IPS-11a (cell line): ENCODE results near the gene GATAD2A.
"Not testable (repeated sequence)": the region's sequence is repeated elsewhere in the genome, so short reads cannot be mapped to it uniquely, and the experiment has no call there.

ENCODE experiments used
- H3K4me3 ChIP-seq: one replicate; pipeline ENCODE4 v1.5.1; 2013; ENCODE audit warnings: low read depth, low read length, control low read depth

Gene GATAD2A

DNA sequence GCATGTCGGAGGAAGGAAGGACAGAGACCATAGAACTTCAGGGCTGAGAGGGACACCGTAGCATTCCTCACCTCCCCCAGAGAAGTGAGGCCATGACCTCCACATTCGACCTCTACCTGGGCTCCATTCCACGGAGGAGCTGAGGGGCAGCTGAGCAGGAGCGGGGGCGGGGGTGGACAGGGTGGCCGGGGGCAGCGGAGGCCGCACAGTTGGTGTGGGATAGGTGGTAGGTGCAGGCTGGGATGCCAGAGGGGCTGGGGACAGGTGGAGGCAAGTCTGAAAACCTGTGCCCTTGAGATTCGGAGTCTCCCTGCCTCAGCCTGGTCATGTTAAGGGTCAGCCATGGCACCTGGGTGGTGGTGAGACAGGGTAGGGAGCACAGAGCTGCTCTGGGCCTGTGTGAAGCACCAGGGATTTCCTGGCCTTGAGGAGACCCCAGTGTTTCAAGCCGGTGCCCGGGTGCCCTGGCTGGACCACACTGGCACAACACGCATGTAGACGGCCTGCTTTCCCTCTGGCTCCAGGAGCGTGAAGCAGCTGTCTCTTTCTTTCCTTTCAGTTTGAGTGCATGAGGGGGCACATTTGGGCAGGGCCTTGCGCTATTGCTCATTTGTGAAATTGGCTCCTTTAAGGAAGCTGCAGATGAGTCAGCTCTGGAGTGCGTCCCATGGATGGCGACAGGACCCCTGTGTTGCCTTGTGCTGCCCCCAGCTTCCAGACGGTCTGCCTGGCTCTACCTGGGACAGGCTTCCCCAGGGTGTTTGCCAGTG lies 58.1 kb downstream of the GATAD2A start:
- H3K4me3 ChIP-seq, result no peak overlapping the region

DNA sequence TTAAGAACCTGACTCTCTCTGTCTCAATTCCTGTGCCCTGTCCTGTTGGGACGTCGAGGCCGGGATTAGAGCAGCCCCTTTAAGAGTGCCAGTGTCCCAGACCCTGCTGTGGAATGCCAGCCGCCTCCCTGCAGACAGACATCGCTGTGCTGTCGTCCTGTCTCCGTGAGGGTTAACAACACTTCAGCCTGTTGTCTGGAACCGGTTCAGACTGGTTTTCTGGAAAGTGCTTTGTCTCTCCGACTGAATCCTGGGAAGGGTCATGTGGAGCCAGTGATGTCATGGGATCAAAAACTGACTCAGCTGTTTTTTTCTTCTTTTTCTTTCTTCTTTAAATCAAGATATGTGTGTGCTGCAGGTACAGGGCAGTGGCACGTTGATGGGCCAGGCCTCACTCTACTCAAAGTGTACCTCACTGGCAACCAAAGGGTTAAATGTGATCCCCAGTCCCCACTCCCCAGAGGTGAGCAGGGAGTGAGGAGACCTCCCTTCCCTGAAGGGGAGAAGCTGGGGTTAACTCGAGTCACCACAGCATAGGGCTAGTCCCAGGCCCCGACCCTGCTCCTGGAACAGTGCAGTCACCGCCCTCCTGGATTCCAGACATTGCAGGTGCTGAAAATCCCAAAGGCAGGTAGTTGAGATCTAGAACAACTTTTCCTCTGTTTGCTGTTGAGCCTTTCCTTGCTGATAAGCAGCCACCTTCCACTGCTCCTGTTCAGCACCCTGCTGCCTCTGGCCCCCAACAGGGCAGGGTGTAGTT lies 59.0 kb downstream of the GATAD2A start:
- no peak overlapping the region for H3K4me3 ChIP-seq

DNA sequence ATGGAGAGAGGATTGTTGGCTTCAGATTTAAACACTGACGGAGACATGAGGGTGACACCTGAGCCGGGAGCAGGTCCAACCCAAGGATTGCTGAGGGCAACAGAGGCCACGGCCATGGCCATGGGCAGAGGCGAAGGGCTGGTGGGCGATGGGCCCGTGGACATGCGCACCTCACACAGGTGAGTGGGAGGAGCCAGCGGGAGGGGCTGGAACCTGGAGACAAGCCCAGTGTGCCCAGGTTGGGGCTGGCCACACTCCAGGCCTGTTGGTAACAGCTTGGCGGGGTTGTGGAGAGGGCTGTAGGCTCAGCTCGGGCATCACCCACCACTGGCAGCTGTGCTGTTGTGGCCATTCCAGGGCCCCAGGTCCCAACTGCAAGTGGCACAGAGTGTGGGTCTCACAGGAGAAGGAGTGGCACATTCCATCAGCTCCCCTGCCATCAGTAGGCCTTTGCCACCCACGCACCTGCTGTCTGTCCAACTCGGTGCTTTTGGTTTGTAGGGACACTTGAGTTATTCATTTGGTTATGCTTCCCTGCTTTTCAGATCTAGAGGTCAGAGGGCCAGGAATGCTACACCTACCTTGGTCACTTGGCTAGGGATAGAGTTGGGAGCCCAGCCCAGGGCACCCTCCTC lies 60.1 kb downstream of the GATAD2A start:
- H3K4me3 ChIP-seq, result no peak overlapping the region

DNA sequence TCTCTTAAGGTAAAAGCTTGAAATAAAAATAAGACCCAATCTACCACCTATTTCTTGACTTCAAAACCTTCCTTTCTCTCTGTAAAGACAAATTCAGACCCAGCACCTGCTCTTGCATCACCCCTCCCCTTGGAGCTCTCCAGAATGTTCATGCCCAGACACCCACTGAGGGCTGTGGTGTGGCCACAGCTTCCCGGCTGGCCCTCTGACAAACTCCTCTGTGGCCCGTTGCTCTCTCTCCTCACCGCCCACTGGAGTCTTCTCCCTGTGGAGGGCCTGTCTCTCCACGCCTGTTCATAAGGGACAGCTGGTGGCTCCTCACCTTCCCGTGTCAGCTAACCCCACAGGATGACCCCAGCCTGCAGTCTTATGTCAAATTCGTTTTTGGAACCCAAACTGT lies 60.7 kb downstream of the GATAD2A start:
- no peak overlapping the region for H3K4me3 ChIP-seq

DNA sequence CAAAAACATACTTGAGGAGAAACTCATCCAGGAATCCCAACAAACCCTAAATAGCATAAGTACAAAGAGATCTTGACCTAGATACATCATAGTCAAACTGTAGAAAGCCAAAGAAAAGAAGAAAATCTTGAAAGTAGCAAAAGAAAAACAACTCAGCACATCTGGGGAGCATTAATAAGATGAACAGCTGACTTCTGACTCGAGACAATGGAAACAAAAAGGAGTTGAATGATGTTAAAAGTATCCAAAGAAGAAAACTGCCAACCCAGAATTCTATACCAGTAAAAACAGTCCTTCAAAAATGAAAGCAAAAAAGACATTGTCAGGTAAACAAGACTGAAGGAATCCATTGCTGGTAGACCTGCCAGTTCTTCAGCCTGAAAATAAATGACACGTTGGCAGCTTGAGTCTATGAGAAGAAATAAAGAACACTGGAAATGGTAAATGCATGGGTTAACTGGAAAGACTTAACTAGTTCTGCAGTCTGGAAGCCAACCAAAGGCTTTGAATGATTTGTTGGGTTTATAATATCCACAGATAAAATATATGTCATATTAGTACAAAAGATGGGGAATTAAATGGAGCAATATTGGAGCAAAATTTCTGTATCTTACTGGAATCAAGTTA lies 63.1 kb downstream of the GATAD2A start:
- no peak overlapping the region for H3K4me3 ChIP-seq

DNA sequence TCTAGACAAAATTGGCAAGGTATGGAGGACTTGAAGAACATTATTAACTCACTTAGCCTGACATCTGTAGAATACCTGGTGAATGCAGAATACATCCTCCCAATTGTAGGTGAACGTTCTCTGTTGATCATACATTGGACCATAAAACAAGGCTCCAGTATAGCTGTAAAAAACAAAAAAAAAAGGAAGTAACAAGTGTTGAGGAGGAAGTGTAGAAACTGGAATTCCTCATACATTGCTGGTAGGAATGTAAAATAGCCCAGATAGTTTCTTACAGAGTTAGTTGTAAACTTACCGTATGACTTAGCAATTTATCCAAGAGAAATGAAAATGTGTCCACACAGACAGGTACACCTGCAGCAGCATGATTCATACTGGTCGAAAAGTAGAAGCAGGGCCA lies 65.1 kb downstream of the GATAD2A start:
- no peak overlapping the region for H3K4me3 ChIP-seq

DNA sequence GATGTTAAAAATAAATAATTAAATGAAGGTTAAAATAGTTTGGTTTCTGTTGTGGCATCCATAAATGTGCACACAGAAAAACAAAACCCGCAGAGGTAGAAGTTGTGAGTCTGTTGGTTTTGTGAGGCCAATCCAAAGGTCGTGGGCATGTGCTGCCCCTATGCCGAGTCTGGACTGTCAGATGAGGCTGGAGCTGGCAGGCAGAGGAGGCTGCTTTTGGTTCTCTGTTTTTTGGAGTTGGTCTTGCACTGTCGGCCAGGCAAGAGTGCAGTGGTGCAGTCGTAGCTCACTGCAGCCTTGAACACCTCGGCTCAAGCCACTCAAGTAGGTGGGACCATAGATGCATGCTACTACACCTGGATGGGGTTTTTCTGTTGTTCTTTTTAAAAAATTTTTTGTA lies 66.2 kb downstream of the GATAD2A start:
- H3K4me3 ChIP-seq, result no peak overlapping the region

DNA sequence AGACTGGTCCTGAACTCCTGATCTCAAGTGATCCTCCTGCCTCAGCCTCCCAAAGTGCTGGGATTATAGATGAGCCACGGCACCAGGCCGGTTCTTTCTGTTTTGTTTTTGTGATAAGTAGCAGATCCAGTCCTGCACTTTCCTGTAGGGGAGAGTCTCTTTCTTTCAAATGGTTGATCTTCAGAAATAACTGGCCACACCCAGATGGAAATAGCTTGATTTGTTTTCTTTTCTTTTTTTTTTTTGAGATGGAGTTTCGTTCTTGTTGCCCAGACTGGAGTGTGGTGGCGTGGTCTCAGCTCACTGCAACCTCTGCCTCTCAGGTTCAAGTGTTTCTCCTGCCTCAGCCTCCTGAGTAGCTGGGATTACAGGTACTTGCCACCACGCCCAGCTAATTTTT lies 66.6 kb downstream of the GATAD2A start:
- not testable (repeated sequence) for H3K4me3 ChIP-seq

DNA sequence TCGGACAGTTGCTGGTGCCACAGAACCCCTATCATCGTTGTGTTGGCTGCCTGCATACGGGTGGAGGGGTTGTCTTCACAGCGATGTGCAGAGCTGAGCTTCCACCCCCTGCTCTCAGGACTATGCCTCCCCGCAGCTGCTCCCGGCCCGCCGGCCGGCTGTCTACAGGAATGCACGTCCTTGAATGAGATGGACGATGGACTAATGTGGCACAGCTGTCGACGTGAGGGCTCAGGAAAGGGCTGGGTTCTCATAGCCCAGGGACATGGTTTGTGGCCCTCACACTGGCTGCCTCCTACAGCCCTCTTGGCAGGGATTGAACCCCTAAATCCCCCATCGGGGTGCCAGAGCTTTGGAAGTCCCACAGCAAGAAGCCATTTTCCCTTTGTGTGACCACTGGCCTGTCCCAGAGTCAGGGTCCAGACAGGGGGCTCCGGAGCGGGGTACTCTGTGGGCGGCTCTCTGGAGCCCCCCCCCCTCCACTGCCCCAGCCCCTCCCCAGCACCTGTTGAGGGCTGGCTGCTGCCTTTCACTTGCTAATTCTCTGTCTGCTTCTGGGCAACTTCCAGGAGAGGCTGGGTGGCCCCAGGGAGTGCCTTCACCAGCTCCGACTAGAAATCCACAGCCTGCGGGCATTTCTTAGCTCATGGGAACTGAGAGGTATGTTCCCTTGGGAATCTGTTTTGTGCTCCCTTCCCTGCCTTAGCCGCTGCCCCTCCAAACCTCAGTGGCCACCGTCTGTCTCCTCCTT lies 69.7 kb downstream of the GATAD2A start:
- H3K4me3 ChIP-seq, result no peak overlapping the region

DNA sequence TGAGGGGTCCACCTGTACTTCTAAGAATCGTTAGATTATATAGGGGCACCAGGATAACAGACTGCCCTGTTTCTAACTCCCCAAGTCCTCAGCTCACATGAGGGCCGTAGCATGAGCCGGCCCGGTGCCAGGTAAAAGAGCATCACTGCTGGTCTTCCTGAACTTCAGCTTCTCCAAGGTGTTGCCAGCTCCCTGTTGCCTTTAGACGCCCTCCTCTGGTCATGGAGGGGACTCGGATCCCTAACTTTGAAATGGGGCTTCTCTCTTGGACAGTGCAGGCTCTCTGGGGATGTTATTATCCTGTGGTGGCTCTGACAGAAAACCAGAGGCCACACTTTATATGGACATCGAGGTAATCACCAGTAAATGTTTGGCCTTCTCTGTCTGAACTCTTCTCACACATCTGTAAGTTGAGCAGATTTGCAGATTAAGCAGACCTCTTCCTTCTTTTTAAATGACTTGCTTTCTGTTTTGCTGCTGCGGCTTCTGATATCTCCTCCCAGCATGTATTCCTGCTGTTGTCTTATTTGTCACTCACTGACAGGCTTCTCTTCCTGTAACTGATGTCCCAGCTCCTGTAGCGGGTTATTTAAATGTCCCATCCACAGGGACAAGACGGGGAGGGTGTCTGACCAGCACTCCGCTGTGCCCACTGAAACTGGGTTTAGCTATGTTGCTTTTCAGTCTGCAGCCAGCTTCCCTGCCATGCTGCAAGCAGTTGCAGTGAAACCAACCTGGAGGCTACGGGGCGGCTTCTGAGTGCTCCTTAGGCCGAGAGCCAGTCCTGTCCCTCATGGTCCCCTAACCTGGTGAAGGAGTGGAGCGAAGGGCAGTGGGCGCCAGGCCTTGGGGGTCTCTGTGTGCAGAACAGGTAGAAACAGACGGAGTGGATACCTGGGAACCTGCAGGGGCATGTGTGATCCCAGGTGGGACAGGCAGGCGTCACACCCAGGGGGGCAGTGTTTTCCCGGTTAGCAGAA lies 70.7 kb downstream of the GATAD2A start:
- no peak overlapping the region for H3K4me3 ChIP-seq

DNA sequence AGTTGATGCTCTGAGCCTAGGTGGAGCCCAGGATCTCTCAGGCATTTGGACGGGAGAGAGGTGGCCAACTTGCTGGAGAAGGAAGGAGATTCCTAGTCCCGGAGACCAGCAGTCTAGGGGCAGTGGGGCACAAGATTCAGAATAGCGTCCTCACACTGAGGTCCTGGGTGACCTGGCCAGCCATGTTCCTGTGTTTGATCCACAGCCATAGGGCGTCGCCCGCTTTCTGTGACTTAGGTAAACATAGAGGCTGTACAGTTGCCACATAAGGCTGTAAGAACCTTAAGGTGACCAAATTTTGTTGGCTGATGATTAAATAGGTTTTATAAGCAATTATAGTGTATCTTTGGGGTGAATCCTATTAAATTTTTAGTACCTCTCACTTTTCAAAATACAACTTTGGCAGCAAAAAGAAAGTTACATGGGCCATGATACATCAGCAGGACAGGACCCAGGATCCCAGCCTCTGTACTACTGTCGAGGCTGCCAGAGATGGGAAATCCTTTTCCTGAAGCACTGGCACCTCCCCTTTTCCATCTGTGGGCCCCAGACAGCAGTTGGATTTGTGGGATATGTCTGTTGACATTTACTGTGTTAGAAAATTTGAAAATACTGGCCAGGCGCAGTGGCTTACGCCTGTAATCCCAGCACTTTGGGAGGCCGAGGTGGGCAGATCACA lies 72.4 kb downstream of the GATAD2A start:
- H3K4me3 ChIP-seq, result no peak overlapping the region

DNA sequence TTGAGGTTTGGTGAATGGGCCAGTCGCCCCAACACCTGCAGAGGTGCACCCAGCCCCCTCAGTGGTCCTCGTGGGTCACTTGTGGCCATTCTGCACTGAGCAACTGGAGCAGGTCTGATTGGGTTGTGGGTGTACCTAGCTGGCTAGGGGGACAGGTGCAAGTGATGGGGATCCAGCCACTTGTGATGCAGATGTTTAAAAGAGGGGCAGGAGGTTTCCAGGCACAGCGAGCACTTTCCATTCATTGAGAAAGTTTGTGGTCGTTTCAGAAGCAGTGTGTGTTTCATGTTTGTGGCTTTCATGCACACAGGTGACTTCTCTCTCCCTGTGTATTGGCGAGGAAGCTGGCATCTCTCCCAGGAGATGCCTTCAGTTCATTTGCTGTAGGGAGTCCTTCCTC lies 75.2 kb downstream of the GATAD2A start:
- no peak overlapping the region for H3K4me3 ChIP-seq

DNA sequence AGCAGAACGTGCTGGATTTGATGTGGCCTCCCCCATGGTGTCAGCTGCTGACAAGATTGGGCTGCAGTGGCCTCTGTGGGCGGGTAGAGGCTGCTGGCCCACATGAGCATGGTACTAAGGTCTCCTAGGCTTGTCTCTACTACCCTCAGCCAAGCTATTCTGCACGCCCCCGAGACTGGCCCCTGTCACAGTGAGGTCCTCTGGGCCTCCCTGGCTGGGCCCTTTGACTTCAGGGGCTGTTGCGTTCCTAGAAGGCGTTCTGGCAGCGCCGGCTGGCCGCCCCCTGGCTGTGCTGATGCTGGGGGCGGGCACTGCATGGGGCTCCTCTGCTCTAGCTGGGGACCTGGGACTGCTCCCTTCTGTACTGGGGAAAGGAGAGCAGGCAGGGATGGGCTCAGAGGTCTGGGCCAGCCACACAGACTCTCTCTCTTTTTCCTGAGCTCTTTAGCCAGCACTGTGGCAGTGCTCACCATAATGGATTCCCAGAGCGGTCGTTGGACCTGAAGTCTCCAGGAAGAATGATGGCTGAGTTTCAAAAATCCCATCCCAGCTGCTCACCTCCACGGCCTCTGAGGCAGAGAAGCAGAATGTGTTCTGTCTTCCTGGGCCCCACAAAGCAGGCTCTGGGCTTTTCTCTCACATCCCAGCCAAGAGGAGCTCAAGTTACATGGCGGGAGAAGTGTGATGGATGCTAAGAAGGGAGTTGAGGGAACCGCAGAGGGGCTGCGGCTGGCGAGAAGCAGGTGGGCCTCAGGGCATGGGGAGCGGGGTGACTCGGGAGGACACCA lies 77.5 kb downstream of the GATAD2A start:
- H3K4me3 ChIP-seq, result no peak overlapping the region

DNA sequence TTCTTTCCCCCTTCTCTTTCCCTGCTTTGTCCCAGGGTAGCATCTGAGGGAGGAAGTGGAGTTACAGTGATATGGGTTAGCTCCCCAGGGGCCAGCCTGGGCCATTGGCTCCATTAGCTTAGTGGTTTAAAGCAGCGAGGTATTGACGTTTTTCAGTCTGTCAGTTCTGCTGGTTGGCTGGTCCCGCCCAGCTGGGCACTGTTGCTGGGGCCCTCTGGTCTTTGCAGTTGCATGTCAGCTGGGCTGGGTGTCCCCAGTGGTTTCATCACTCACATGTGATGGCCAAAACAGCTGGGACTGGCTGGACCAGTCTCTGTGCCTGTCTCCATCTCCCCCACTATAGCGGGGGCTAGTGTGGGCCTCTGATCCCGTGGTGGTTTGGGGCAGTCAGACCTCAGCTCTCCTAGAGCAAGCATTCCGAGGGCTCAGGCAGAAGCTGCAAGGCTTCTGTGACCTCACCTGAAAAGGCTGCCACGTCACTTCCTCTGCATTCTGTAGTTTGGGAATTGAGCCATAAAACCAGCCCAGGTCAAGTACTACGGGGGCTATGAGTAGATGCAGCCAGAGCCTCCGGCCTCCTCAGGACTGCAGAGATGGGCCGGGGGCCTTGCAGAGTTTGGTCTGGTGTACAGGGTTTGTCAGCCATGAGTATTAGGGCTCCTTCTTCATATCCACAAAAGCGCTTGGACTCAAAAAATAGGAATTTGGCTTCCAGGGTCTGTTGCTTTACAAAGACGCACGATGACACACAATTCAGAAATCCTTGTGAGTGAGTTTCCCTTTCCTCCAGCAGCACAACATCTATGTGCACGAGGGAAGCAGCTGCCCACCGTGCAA lies 79.9 kb downstream of the GATAD2A start:
- H3K4me3 ChIP-seq, result no peak overlapping the region

DNA sequence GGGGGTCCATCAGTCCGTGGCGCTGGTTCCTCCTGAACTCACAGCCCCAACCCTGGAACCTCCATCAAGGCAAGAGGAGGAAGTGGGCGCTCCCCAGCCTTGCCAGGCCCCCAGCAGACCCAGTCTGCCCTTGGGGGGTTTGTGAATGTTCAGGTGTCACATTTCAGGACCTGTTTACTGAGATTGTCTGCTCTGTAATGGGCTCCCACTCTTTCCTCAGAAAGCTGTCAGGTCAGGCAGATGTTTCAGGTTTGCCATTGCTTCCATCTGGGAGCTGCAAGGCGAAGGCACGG lies 80.5 kb downstream of the GATAD2A start:
- no peak overlapping the region for H3K4me3 ChIP-seq

DNA sequence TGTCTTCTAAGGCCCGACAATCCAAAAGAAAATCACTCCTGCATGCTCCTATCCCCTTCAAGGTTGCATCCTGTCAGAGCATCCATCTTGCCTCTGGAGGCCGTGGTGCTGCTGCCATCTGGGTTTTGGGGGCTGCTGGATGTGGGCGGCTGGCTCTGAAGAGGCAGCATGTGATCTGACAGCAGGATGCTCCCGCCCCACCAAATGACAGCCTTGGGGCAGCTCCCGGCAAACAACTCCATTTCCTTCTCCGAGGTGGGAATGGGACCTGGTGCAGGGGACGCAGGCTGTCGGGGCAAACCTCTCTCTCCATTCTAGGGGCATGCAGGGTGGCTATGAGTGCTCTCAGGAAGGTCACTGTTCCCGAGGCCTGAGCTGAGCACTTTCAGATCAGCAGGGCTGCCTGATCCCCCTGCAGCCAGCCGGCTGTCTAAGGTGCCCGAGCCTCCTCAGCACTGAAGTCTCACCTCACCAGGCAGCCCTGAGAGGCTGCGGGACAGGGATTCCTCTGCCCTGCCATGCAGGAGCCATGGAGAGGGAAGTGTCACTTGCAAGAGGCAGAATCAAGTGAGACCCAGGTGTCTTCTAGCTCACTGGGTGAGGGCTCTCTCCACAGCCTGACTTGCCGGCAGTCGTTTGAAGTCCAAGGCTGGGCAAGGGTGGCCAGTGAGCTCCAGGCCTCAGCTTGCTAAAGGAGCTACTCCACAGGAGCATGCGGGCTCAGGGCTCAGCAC lies 81.0 kb downstream of the GATAD2A start:
- H3K4me3 ChIP-seq, result no peak overlapping the region
